NCI-H1105 (cell line): Measurements from ENCODE around the gene TLR10.

ENCODE experiments used
- DNase-seq: peaks from one replicate; lab custom pipeline; 2025; lab: John Stamatoyannopoulos, UW

TLR10 gene

DNA sequence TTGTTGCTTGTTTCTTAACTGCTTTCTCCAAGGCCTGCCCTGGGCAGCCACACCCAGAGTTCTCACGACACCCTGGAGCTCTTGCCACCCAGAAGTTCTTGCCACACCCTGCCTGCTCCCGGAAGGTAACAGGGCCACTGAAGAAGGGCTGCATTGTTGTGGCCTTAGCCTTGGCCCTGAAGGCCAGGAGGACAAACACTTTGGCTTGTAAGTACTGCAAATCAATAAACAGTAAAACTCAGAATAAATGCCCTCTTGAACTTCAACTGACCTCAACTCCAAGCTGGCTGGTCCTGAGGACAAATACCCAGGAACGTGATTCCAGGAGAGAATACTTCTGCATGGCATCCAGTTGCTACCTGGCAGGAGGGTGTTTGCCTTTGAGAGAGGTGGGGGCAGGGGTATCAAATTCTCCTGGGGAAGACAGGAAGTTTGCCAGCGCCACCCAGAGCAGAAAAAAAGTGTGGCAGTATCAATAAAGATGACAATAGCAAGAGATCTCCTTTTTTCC, 54.1 kb downstream of the TLR10 start:
- DNase-seq, result no peak

DNA sequence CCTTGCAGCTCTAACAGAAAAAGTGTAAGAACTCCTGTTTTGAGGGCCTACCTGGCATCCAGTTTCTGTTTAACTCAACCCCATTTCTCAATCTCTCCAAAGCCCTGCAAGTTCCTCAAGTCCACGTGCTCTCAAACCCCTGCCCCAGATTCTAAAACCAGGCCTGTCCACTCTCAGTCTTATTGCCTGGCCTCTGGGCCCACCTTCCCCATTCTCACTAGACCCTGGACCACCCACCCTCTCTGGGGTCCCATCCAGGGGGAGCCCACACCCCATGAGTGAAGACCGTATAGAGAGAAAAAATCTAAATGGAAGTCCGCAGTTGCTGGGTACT, 58.3 kb downstream of the TLR10 start:
- DNase-seq, result no peak

DNA sequence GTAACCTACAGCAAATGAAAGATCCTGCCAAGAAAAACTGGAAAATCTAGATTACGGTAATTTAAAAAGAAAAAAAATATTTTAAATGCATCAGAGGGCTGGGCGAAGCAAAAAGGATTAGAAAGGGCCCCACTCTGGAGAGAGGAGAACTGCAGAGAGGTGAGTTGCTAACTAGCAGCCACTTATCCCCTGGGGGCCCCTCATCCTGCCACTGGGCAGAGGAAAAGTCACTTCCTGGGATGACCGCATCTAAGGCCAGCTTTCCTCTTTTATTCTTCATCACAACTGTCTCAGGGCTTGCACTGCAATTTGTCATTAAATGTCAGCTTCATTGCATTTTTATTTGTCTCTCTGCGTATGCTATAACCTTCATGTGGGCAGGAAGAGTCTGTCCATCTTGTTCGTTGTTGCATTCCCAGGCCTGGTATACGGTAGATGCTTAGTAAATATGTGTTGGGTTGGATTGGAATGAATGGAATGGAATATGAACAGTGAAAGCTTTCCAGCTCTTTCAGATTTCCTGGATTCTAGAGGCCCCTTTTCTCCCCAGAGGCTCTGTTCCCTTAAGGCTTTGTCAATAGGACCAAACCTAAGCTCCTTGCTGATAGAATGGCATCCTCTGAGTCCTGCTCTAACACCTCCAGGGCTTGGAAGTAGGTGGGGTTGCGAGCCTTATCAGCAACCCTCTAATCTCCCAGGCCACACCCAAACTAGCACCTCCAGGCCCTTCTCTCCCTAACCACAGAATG, 58.9 kb downstream of the TLR10 start:
- no peak for DNase-seq

DNA sequence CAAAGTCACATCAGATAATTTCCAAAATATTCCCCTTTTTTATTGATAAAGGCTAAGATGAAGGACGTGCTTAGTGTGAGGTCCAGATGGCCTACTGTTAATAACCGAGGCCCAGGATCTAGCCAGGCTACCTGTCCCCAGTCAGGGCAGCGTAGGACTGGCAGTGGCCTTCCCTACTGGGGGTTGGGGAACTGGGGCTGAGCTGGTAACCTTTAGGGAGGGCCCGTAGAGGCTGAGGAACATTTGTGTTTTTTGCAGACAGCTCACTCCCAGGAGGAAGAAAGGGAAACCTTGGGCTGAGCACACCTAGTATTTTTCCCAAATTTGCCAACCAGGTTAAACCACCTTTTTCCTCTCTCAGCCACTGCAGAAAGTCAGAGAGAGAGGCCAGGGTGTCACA, 59.7 kb downstream of the TLR10 start:
- DNase-seq, result no peak
